DMS79 treated with DMSO at 0.1 percent for 48 hours (cell line): ENCODE results near the gene HDAC5.
A peak's percentile ranks its signal among the peaks of the same experiment; 100 is the strongest.
"Not testable (repeated sequence)": the region's sequence is repeated elsewhere in the genome, so short reads cannot be mapped to it uniquely, and the experiment has no call there.

Experiments used
- DNase-seq: peaks from one replicate; lab custom pipeline; 2025; lab: John Stamatoyannopoulos, UW

HDAC5 gene

DNA sequence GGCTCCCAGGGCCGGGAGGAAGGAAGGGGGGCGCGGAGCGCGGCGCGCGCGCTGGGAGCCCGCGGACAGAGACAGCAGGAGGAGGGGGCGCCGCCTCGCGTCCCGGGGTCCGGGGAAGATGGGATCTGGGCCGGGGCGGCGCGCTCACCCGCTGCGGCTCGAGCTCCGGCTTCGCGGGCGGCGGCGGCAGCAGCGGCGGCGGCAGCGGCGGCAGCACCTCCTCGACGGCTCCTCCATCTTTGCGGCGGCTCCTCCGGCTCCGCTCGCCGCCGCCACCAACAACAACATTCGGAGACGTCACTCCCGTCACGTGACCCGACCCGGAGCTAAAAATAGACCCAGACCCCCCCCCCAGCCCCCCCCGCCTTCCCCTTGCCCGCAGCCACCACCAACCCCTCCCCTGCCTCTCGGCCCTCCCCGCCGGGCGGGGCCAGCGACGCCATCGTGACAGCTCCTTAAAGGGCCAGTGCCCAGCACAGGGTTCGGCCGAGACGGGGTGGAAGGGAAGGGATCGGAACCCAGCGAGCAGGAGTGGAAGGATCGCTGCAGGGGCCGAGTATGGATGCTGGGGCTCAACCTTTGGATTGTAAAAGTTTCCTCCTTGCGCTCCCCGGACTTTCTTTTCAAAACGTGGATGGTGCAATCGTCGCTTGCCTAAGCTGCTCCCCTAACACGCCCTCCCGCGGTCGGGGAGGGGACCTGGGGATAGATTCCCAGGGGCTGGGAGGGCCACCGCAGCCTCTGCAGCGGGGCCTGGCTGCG lies at the start of gene HDAC5:
Gene HDAC5 (minus strand): TSS at position 286 of the 762 bp plus-strand sequence. CDS start 6,126 bp downstream, outside the sequence.
- peak; percentile 85 for DNase-seq

DNA sequence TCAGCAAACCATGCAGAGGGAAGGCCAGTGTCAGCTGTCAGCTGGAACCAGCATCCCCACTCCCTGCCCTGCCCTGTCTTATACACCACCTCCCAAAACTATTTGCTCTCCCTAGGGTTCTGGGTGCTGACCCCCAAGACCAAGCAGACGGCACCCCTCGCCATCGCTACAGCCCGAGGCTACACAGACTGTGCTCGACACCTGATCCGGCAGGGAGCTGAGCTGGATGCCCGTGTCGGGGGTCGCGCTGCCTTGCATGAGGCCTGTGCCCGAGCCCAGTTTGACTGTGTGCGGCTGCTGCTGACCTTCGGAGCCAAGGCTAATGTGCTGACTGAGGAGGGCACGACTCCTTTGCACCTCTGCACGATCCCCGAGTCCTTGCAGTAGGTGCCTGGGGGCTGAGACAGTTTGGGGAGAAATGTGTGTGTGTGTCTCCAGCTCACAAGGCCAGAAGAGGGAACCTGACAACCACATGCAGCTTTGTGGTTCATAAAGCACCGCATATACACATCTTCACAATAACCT lies 48.6 kb upstream of the HDAC5 start:
- DNase-seq = no peak

DNA sequence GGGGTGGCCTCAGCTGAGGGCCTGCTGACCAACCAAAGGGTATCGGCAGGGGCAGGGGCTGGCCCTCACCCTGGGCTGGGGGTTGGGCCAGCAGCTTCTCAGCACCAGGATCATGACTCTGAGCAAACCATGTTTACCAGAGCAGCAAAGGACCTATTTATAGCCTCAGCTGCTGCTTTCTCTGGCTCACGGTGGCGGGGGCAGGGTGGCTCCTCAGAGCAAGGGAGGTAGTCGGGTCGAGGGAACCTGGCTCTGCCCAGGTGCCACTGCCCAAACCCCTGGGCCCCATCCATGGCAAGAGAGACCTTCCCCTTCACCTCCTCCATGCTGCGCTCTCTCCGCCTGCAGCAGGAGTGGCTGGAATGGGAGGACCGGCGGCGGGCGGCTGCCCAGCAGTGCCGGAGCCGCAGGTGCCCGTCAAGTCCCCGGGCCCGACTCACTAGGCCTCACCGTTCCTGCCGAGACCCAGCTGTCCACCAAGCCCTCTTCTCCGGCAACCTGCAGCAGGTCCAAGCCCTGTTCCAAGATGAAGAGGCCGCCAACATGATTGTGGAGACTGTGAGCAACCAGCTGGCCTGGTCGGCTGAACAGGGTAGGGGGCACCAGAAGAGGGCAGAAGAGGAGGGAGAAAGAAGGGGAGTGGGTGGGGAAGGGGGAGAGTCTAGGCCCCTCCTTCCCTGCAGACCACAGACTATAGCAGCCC lies 47.2 kb upstream of the HDAC5 start, which contains the start of gene ASB16:
Gene ASB16 (plus strand): TSS at position 206 of the 703 bp plus-strand sequence. CDS start 86 bp downstream, at position 292.
- DNase-seq = no peak

DNA sequence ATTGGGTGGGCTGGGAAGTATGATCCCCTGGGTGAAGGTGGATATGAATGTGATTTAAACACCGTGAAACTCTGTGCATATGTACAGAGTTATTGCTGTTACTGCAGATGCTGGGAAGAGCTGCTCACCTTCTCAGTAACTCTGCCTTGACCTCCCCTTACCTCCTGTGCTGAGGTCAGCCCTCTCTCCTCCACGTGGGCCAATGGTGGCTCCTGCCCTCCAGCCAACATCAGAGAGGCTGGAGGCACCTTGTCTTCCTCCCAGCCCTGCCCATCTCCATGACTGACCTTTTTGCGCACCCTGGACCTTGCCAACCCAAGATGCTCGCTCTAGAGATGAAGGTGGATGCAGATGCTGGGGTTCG lies 46.7 kb upstream of the HDAC5 start:
- no peak for DNase-seq

DNA sequence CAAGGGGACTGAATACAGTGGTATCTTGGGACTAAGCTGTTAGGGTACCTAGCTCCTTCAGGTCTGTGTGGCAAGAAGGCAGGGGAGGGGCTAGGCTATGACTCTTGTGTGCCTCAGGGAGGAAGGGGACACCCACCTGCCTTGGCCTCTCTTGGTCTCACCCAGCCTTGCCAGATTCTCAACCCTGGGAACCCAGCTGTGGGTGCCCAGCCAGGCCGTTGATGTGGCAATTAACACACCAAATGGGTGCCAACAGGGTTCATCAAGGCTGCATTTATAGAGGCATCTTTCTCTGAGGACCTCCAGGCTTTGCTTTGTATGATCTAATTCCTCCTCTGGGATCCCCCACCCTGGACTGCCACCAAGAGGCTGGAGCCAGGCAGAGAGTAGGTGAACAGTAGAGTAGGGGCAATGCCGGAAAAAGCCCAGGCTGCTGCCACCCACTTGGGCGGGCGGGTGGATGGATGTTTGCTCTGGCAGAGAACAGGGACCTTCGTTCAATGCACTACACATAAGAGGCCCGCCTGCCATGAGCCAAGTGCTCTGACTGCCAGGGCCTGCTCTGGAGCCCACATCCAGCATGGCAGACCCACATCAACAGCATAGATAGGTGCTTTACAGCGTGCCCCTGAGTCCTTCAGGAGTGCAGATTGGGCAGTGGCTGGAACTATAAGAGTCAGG lies 43.9 kb upstream of the HDAC5 start:
- no peak for DNase-seq

DNA sequence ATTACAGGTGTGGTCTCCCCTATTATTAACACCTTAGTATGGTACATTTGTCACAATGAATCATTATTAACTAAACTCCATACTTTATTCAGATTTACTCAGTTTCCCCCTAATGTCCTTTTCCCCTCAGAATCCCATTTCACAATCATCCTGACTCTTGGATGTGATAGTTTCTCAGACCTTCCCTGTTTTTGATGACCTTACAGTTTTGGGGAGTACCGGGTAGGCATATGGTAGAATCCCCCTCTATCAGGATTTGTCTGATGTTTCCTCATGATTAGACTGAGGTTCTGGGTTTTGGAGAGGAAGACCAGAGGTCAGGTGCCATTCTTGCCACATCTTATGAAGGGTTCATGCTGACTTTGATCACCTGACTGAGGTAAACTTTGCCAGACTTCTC lies 41.0 kb upstream of the HDAC5 start:
- no peak for DNase-seq

DNA sequence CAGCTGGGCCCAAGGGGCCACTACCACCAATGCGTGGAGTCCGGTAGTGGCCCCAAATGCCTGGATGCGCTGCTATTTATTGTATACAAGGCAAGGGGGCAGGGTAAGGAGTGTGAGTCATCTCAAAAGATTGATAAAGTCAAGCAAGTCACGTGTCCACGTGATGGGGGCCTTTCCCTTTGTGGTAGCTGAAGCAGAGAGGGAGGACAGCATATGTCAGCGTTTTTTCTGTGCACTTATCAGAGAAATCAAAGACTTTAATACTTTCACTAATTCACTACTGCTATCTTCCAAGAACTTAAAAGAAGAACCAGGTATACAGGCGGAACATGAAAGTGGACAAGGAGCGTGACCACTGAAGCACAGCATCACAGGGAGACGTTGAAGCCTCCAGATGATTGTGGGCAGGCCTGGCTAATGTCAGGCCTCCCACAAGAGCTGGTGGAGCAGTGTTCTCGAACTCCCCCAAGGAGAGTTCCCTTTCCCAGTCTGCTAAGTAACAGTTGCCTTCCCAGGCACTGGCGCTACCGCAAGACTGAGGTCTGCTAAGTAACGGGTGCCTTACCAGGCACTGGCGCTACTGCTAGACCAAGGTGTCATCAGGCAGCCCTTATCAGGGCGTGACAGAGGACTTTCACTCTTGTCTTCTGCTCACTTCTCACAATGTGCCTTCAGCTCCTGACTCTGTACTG lies 36.2 kb upstream of the HDAC5 start:
- no peak for DNase-seq

DNA sequence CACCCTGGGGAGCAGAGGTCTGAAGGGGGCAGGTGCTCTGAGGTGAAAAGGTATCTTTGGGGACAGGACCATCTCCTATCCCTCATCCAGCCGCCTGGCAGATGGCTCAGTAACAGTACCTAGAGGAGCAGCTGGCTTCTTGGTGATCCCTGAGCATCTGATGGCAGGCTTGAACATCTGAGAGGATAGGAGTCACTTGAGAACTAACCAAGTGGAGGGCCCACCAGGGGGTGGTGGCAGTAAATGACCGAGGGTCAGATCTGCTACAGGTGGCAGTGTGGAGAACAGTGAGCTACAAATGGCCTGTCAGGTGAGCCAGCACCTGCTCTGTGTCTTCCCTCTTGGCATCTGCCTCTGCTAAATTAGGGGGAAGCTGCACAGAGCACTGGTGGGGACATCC lies 32.0 kb upstream of the HDAC5 start:
- DNase-seq = no peak

DNA sequence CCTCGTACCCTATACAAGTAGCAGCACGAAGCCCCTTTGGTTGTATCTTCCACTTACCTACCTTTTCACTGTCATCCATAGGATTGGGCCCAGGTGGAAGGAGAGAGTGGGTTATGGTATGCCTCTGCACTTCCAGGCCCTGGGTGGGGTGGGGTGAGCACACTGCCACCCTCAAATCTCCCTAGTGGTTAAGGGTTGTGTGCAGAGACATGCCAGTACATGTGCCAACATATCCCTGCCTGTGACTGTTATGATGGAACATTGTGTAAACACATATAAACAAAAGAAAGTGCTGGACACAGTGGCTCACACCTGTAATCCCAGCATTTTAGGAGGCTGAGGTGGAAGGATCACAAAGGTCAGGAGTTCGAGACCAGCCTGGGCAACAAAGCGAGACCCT lies 29.4 kb upstream of the HDAC5 start:
- no peak for DNase-seq

DNA sequence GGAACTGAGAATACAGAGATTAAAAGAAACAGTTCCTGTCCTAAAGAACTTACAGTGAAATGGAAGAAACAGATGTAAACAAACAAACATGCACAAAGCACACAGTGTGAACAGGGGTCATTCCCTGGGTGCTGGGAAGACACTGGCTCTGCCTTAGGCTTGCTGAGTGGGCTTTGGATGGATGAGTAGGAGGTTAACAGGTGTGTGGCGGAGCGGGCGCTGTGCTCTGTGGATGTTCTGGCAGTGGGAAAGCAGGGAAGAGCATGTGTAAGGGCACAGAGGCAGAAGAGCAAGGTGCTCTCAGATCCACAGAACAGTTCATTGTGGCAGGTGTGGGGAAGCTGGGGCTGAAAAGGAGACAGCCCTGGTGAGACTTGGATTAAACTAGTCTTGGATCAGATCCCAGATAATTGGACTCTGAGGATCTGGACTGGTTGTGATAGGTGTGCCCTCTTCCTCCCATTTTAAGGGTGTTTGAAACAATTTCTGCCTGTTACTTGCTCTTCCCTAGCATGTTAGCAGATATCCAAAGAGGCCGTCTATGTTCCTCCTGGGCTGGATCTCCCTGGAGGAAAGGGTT lies 26.4 kb upstream of the HDAC5 start:
- DNase-seq = no peak

DNA sequence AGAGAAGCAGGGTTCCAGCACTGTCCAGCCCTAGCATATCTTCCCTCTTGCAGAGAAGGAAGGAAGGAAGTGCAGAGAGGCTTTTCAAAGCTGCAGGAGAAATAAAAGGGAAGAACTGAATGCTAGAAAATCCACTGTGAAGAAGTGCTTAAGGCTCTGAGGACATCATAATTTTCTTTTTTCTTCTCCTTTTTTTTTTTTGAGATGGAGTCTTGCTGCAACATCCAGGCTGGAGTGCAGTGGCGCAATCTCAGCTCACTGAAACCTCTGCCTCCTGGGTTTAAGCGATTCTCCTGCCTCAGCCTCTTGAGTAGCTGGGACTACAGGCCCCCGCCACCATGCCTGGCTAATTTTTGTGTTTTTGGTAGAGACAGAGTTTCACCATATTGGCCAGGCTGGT lies 25.6 kb upstream of the HDAC5 start:
- DNase-seq = not testable (repeated sequence)

DNA sequence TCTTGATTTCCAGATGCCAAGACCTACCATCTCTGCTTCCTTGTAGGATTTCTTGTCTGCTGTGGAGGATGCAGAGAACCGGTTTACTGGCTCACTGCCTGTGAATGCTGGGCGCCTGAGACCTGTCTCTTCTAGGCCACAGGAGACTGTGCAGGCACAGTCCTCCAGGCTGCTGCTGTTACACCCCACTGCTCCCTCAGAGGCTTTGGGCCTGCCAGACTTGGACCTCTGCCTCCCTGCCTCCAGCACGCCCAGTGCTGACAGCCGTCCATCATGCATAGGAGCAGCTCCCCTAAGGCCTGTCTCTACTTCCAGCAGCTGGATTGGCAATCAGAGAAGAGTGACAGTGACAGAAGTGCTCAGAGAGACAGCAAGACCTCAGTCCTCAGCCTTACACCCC lies 24.4 kb upstream of the HDAC5 start:
- DNase-seq = no peak

DNA sequence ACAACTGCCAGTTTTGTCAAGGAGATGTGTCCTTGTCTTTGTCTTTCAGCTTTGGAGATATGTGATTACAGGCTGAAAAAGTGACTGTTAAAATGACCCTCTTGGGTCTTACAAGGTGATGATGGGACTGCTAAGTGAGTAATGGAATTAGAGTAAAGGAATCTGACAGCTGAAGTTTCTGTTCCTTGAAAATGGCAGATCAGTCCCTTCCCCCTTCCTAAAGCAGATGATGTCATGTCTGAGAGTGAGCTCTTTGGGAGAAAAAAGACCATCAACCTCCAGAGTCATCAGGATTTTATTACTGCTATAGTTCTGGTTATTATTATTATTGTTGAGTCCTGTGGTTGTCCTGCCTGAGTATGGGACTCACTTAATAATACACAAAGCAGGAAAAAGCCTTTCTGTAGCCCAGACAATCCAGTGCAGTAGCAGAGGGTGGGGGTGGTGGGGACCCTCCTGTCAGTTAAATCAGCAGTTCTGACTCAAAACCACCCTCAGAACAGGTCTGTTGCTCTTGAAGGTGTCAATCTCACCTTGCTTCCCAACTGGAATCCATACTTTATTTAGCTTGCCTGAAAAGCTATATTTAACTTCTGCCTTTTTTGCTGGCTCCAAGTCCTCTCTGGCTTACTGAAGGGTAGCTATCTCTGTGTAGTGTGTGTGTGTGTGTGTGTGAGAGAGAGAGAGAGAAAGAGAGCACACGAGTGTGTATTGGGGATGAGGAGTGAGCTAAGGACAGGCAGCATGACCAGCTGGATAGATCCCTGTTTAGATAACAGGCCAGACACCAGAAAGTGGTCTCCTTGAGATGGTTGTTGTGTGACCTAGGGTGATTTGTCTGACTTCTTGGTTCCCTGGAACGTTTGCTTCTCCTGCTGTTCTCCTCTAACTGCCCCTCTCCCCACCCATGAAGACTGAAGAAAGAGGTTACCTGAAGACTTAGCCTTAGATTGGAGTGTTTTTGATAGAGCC lies 23.2 kb upstream of the HDAC5 start:
- DNase-seq = no peak

DNA sequence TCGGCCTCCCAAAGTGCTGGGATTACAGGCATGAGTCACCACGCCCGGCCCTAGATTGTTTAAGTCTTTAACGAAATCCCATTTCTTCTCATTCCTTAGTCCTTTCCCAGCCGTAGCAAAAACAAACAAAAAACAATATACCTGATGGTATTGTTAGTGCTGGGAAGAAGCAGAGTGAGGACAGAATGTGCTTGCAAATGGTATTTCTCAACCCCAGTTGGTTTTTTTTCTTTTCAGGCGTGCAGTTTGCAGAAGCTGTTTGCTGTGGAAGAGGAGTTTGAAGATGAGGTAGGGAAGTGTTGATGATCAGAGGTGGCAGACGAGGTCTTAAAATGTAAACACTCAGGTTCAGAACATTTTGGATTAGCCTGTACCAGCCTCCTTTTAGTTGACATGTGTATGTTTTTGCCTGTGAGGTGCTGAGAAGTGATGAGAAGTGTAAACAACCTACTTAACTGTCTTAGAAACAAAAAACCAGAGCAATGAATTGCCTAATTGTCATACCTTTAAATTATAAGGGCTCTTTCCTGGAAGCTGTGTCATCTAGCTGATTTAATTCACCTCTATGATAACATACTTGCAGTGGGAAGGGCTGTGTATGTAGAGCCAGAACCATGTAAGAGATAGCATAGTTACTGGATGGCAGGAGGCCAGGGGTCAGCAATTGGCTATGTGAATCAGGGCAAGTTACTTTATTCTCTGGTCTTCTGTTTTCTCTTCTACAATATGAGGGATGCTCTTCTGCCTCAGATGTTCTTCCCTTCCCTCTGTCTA lies 21.7 kb upstream of the HDAC5 start:
- no peak for DNase-seq

DNA sequence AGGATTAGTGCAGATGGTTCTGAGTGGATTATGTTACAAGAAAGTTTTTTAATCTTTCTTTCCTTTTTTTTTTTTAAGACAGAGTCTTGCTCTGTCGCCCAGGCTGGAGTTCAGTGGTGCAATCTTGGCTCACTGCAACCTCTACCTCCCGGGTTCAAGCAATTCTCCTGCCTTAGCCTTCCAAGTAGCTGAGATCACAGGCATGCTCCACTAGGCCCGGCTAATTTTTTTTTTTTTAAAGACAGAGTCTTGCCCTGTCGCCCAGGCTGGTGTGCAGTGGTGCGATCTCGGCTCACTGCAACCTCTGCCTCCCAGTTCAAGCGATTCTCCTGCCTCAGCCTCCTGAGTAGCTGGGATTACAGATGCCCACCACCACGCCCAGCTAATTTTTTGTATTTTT lies 20.5 kb upstream of the HDAC5 start:
- not testable (repeated sequence) for DNase-seq

DNA sequence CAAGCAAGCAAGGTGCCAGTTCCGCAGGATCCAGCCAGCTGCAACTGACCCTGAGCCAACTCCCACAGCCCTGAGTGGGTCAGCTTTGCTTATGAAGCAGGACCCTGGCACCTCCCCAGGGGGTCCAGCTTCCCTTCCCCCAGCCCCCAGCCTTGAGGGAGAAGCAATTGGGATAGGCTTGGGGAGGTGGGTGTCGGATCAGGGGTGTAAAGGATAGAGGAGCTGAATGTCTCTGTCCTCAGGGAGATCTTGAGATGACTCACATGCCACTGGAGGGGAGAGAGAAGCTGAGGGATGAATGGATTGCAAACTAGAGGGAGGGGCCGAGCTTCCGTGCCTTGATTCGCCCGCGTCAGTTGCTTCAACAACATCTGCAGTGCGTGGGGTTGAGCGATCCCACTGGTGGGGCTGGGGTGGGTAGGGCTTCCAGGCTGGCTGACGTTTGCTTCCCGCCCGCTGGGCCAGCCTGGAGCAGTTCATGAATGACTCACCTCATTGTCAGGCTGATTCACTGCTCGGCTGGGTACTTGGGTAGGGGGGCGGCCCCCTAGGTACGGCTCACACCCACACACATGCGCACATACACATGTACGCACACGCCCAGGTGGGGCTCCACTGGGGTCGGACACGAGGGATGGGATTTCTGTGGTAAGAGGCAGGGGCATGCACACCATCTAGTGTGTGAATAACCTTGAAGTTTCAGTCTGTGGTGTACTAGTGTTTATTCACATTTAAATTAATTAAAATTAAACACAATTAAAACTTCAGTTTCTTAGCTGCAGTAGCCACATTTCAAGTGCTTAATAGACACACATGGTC lies 14.7 kb upstream of the HDAC5 start:
- DNase-seq = peak; percentile 80

DNA sequence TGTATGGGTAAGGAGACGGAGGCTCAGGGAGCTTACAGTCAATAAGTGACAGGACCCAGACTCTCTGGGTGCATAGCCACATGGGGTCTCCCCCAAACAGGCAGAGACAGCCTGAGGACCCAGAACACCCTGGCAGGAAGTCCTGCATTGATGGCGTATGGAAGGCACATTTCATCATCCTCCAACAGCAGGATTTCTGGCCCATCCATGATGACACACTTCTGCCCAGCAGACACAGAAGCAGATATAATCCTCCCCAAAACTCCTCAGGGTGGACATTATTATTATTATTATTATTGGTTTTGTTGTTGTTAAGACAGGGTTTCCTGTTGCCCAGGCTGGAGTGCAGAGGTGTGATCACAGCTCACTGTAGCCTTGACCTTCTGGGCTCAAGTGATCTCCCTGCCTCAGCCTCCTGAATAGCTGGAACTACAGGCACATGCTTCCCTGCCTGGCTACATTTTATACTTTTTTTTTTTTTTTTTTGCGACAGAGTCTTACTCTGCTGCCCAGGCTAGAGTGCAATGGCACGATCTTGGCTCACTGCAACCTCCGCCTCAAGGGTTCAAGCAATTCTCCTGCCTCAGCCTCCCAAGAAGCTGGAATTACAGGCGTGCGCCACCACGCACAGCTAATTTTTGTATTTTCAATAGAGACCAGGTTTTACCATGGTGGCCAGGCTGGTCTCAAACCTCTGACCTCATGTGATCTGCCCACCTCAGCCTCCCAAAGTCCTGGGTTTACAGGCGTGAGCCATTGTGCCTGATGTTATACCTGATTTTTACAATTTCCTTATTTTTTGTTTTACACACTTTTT lies 11.5 kb upstream of the HDAC5 start:
- DNase-seq = no peak

DNA sequence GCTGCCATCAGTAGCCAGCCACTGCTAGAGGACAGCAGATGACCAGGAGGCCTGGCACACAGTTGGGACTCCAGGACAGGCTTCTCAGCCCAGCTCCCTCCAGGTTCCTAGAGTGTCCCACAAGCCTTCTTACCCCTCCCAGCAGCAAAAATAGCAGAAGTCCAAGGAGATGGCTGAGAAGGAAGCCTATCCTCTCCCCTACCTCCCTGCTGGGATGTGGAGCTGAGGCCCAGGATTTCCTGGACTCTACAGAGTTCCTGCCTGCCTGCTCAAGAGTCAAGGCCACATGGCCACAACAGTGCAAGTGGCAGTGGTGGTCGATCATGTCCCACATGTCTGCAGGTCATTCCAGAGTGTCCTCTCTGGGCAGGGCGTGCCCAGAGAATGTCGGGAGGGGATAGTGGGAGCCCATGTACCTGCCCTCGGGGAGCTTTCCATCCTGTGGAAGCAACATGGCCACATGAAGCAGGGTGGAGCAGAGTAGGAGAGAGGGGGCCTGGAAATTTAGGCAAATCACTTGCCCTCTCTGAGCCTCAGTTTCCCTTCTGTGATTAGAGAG lies 10.6 kb upstream of the HDAC5 start:
- DNase-seq = no peak
